ENCODE data around the gene AQR.

- no peak for TF ChIP-seq POLR2A (IDR thresholded peaks at IDR 0.05)
- TF ChIP-seq, protein P1, sequence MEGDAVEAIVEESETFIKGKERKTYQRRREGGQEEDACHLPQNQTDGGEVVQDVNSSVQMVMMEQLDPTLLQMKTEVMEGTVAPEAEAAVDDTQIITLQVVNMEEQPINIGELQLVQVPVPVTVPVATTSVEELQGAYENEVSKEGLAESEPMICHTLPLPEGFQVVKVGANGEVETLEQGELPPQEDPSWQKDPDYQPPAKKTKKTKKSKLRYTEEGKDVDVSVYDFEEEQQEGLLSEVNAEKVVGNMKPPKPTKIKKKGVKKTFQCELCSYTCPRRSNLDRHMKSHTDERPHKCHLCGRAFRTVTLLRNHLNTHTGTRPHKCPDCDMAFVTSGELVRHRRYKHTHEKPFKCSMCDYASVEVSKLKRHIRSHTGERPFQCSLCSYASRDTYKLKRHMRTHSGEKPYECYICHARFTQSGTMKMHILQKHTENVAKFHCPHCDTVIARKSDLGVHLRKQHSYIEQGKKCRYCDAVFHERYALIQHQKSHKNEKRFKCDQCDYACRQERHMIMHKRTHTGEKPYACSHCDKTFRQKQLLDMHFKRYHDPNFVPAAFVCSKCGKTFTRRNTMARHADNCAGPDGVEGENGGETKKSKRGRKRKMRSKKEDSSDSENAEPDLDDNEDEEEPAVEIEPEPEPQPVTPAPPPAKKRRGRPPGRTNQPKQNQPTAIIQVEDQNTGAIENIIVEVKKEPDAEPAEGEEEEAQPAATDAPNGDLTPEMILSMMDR (IDR thresholded peaks at IDR 0.05): no peak
These were observed 27.7 kb downstream of the AQR start for GRCh38 chr15:34941831-34942230.
